Common myeloid progenitor, CD34-positive (primary cell): ENCODE data around the gene E4F1.

Experiments
- CTCF ChIA-PET: fragments of 350-600 bp; sonication (Branson Sonifier 250); formaldehyde crosslinking; loops from one replicate; lab custom pipeline; 2021; ENCODE audit warnings: antibody characterized with exemption; lab: Charles Lee
- POLR2A ChIA-PET: fragments of 350-600 bp; sonication (Branson Sonifier 250); formaldehyde crosslinking; loops from one replicate; lab custom pipeline; 2021; ENCODE audit warnings: antibody characterized with exemption; lab: Charles Lee
- DNase-seq, 3 donors: peaks; one replicate each; pipeline versions ENCODE4 v3.0.0 to v3.0.0-alpha.2; 2013
- H3K27ac ChIP-seq, 2 experiments: 1 replicate in 1 of 2; 2 replicates in 1 of 2; pipeline ENCODE4 v1.7.0; 2013; ENCODE audit warnings: inconsistent platforms in 2 of 2, low read length in 2 of 2, mild to moderate bottlenecking in 2 of 2, low read depth in 1 of 2, moderate library complexity in 1 of 2; ENCODE audit not compliant: severe bottlenecking in 2 of 2, insufficient read depth in 1 of 2, poor library complexity in 1 of 2
- H3K27me3 ChIP-seq, 5 experiments: replicated peaks in 2 of 5; 1 replicate in 3 of 5; 2 replicates in 2 of 5; pipeline versions ENCODE4 v1.6.1 to v1.7.0; 2013; ENCODE audit warnings: low read length in 4 of 5, mild to moderate bottlenecking in 2 of 5, moderate library complexity in 2 of 5, inconsistent platforms in 1 of 5; ENCODE audit not compliant: insufficient read depth in 5 of 5, control insufficient read depth in 4 of 5
- H3K36me3 ChIP-seq, 4 experiments: 1 replicate in 2 of 4; 2 replicates in 2 of 4; pipeline versions ENCODE4 v1.6.1 to v1.7.0; 2013; ENCODE audit warnings: low read length in 3 of 4, control low read depth in 1 of 4, mild to moderate bottlenecking in 1 of 4; ENCODE audit not compliant: control insufficient read depth in 4 of 4, insufficient read depth in 4 of 4
- H3K4me1 ChIP-seq, 4 experiments: 1 replicate in 3 of 4; 2 replicates in 1 of 4; pipeline versions ENCODE4 v1.6.1 to v1.7.1; 2013; ENCODE audit warnings: low read length in 3 of 4, mild to moderate bottlenecking in 3 of 4, control low read depth in 1 of 4, inconsistent platforms in 1 of 4, moderate library complexity in 1 of 4; ENCODE audit not compliant: control insufficient read depth in 4 of 4, insufficient read depth in 4 of 4; ENCODE audit errors: control extremely low read depth in 1 of 4
- H3K4me3 ChIP-seq, 7 experiments: 1 replicate in 4 of 7; 2 replicates in 3 of 7; pipeline versions ENCODE4 v1.5.1 to v1.7.0; 2013; ENCODE audit warnings: mild to moderate bottlenecking in 7 of 7, low read length in 6 of 7, moderate library complexity in 6 of 7, inconsistent platforms in 2 of 7, low read depth in 2 of 7, control low read depth in 1 of 7; ENCODE audit not compliant: insufficient read depth in 4 of 7, control insufficient read depth in 1 of 7; ENCODE audit errors: extremely low read depth in 1 of 7
- H3K9me3 ChIP-seq, 5 experiments: 1 replicate in 4 of 5; 2 replicates in 1 of 5; pipeline versions ENCODE4 v1.6.1 to v1.7.1; 2013; ENCODE audit warnings: low read length in 4 of 5, mild to moderate bottlenecking in 2 of 5, inconsistent platforms in 1 of 5, low read depth in 1 of 5, moderate library complexity in 1 of 5; ENCODE audit not compliant: control insufficient read depth in 4 of 5, insufficient read depth in 2 of 5; ENCODE audit errors: control extremely low read depth in 1 of 5
- WGBS: methylation state at CpG from one replicate; pipeline ENCODE4 v1.1.5; 2013; ENCODE audit not compliant: insufficient coverage; 5-methylcytosine and 5-hydroxymethylcytosine counted together

E4F1 gene

DNA sequence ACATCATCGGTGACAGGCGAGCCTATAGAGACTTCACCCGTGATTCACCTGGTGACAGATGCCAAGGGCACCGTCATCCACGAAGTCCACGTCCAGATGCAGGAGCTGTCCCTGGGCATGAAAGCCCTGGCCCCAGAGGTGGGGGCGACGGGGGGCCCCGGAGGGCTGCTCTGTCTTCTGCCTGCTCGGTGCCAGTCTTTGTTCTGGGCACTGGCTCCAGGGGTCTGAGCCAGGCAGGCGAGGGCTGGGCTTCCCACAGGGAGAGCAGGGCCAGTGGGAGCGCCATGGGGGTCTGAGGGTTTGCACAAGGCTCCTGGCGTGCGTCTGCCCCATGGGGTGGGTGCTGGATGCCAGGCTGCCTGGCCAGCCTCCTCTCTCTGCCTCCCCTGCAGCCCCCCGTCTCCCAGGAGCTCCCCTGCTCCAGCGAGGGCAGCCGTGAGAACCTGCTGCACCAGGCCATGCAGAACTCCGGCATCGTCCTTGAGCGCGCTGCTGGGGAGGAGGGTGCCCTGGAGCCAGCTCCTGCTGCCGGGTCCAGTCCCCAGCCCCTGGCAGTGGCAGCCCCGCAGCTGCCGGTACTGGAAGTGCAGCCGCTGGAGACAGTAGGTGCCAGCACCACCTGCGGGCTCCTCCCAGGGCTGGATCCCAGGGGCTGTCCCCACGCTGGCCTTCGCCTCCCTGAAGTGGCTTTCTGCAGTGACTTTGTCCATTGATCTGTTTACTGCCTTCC is 9.8 kb downstream of the E4F1 start:
- Histone ChIP-seq H3K4me1 (peaks cover 0 to 18% (median 8%) of the 10 kb centered on the region in 4 experiments), H3K4me3 (no peak overlapping the region), H3K36me3 (peaks cover 9 to 76% (median 48%) of the 10 kb centered on the region in 4 experiments), H3K9me3 (no peaks in the 10 kb centered on the region), H3K27me3 (peaks cover 0 to 37% (median 10%) of the 10 kb centered on the region in 5 experiments), H3K27ac (no peak overlapping the region)
- DNase-seq: no peak
- ChIA-PET CTCF (no interaction called here), POLR2A (no interaction called here)
- 97% methylated on average over 20 of the region's 28 CpGs for WGBS

- peak in 1 of 3 donors; percentile 22 for DNase-seq
- no peaks in the 10 kb centered on the region for H3K9me3 ChIP-seq
- POLR2A ChIA-PET: no interaction called here
- no peak overlapping the region for H3K4me3 ChIP-seq
- CTCF ChIA-PET: no interaction called here
- H3K27ac ChIP-seq: no peak overlapping the region
- peaks cover 9 to 67% (median 42%) of the 10 kb centered on the region in 4 experiments for H3K36me3 ChIP-seq
- 98% methylated on average over 42 of the region's 51 CpGs for WGBS
- H3K27me3 ChIP-seq: peaks cover 0 to 43% (median 12%) of the 10 kb centered on the region in 5 experiments
- H3K4me1 ChIP-seq: peaks cover 0 to 18% (median 8%) of the 10 kb centered on the region in 4 experiments
Measured at GRCh38 chr16:2233872-2234812, 10.8 kb downstream of the E4F1 start.

DNA sequence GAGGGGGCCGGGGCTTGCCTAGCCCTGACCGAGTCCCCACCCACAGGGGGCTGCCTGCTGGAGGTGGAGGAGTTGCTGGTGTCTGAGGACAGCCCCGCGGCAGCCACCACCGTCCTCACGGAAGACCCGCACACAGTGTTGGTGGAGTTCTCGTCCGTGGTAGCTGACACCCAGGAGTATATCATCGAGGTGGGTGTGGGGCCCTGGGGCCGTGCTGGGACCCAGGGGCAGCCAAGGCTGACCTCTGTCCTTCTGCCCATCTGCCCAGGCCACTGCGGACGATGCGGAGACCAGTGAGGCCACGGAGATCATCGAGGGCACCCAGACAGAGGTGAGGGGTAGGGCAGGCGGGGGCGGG is 11.4 kb downstream of the E4F1 start:
- Histone ChIP-seq H3K4me1 (peaks cover 0 to 18% (median 8%) of the 10 kb centered on the region in 4 experiments), H3K9me3 (no peaks in the 10 kb centered on the region), H3K4me3 (no peak overlapping the region), H3K27ac (no peak overlapping the region), H3K27me3 (peaks cover 0 to 43% (median 12%) of the 10 kb centered on the region in 5 experiments), H3K36me3 (peaks cover 9 to 63% (median 38%) of the 10 kb centered on the region in 4 experiments)
- ChIA-PET POLR2A (no interaction called here), CTCF (interaction anchor here (1.5 kb wide), 1 partner anchor 17 kb away, joined by 4 read pairs; no protein-coding TSS in a partner anchor)
- no peak for DNase-seq
- WGBS: 97% methylated on average over 16 of the region's 18 CpGs

DNA sequence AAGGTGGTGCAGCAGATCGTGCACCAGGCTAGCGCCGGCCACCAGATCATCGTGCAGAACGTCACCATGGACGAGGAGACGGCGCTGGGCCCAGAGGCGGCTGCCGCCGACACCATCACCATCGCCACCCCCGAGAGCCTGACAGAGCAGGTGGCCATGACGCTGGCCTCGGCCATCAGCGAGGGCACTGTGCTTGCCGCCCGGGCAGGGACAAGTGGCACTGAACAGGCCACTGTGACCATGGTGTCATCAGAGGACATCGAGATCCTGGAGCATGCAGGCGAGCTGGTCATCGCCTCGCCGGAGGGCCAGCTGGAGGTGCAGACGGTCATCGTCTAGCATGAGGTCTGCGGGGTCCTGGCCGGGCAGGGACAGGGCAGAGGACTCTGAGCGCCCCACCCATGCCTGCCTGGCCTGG is 11.9 kb downstream of the E4F1 start:
- DNase-seq: no peak
- peaks cover 9 to 59% (median 34%) of the 10 kb centered on the region in 4 experiments for H3K36me3 ChIP-seq
- H3K27me3 ChIP-seq: peaks cover 0 to 43% (median 12%) of the 10 kb centered on the region in 5 experiments
- H3K4me3 ChIP-seq: no peak overlapping the region
- 94% methylated on average over 28 of the region's 28 CpGs for WGBS
- no peaks in the 10 kb centered on the region for H3K9me3 ChIP-seq
- CTCF ChIA-PET: interaction anchor here (1.5 to 1.7 kb wide), 2 partner anchors 10 to 17 kb away, joined by 4 to 7 read pairs; no protein-coding TSS in a partner anchor
- peaks cover 0 to 18% (median 8%) of the 10 kb centered on the region in 4 experiments for H3K4me1 ChIP-seq
- H3K27ac ChIP-seq: no peak overlapping the region
- POLR2A ChIA-PET: interaction anchor here (1.4 kb wide), 1 partner anchor 16 kb away, joined by 3 read pairs; the partner anchor contains the start of gene ECI1

DNA sequence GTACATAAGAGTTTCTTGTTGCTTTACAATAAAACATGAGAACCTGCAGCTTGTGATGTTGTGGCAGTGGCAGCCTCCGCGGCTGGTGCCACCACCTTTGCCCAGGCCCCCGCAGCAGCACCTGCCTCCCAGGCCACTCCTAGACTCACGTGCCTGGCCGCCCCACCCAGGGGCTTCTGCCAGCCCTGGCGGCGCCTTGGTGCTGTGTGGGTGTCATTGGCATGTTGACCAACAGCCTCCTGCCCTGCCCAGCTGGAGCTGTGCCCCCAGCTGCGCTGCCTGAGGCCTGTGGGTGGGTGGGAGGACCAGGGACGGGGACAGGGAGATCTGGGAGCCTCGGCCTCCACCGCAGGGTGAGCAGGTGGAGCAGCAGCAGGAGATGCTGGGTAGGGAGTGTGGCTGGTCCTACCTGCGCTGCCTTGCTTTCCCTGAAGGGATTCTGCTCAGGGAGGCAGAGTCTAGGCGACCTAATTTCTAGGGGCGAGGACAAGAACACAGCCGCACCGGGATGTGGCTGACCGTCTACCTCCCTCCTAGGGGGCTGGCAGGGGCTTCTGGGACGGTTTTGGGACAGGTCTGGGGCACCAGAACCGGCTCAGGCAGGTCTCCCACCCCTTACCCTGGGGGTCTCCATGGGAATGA is 12.4 kb downstream of the E4F1 start:
- H3K9me3 ChIP-seq: no peaks in the 10 kb centered on the region
- no peak overlapping the region for H3K4me3 ChIP-seq
- ChIA-PET CTCF (interaction anchor here (1.5 to 1.7 kb wide), 2 partner anchors 10 to 16 kb away, joined by 4 to 7 read pairs; no protein-coding TSS in a partner anchor), POLR2A (interaction anchor here (0.8 to 1.4 kb wide), 2 partner anchors 12 to 16 kb away, joined by 3 read pairs; partner anchors contain the start of genes E4F1 and ECI1)
- 95% methylated on average over 13 of the region's 19 CpGs for WGBS
- peaks cover 0 to 43% (median 12%) of the 10 kb centered on the region in 5 experiments for H3K27me3 ChIP-seq
- no peak overlapping the region for H3K27ac ChIP-seq
- no peak for DNase-seq
- H3K4me1 ChIP-seq: peaks cover 0 to 18% (median 8%) of the 10 kb centered on the region in 4 experiments
- H3K36me3 ChIP-seq: peaks cover 6 to 53% (median 31%) of the 10 kb centered on the region in 4 experiments

DNA sequence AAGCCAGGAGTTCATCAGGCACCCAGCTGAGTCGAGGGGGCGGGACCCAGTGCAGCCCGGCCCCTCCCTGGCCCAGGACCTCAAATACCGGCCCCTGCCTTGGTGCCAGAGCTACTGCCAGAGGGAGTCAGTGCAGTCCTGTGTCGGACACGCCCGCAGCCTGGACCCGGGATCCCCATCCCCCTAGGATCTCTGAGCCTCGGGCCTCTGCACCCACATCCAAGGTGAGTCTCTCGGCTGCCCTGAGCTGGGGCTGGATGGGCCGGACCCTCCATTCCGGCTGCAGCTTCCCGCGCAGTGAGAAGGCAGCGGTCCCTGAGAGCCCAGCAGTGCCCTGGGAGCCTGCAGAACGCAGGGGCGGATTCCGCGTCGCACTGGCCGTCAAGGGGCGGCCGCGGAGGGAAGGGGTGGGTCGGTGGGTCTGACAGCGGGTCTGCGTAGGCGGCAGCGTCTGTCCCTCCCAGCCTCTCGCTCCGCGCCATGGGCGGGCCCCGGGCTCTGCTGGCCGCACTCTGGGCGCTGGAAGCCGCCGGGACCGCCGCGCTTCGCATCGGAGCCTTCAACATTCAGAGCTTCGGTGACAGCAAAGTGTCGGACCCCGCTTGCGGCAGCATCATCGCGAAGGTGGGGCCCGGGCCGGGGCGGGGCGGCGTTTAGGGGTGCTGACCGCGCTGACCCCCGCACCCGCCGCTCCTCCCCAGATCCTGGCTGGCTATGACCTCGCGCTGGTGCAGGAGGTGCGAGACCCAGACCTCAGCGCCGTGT is 13.1 kb downstream of the E4F1 start, which contains the start of gene DNASE1L2:
TSS of gene DNASE1L2 (plus strand) at position 108 of the 765 bp plus-strand sequence. CDS start at position 481, 373 bp downstream.
- H3K36me3 ChIP-seq: peaks cover 6 to 46% (median 28%) of the 10 kb centered on the region in 4 experiments
- H3K27ac ChIP-seq: no peak within 1 kb of the TSS
- DNase-seq: no peak
- peaks cover 0 to 43% (median 12%) of the 10 kb centered on the region in 5 experiments for H3K27me3 ChIP-seq
- peaks cover 0 to 18% (median 8%) of the 10 kb centered on the region in 4 experiments for H3K4me1 ChIP-seq
- H3K9me3 ChIP-seq: no peaks in the 10 kb centered on the region
- 8% methylated on average over 58 of the region's 64 CpGs for WGBS
- H3K4me3 ChIP-seq: peak within 1 kb of the TSS in 4 of 7 experiments; percentile 23 to 48 (median 42)
- ChIA-PET CTCF (interaction anchor here (1.5 to 1.7 kb wide), 2 partner anchors 11 to 16 kb away, joined by 4 to 7 read pairs; no protein-coding TSS in a partner anchor), POLR2A (interaction anchor here (0.8 to 1.4 kb wide), 2 partner anchors 13 to 15 kb away, joined by 3 read pairs; partner anchors contain the start of genes E4F1 and ECI1)
